ENCODE results near the gene LRRC3. TPM values are rescaled to one million over a fixed set of nuclear protein-coding genes. Genes with fewer than 3 reads are reported as not detected.

LRRC3 gene
- total and polyA plus RNA-seq, 2 of the 8 experiments (the other 6 are each of a cell fraction or from before 2014, with no cell fraction given): 3.1 to 5.4 TPM

DNA sequence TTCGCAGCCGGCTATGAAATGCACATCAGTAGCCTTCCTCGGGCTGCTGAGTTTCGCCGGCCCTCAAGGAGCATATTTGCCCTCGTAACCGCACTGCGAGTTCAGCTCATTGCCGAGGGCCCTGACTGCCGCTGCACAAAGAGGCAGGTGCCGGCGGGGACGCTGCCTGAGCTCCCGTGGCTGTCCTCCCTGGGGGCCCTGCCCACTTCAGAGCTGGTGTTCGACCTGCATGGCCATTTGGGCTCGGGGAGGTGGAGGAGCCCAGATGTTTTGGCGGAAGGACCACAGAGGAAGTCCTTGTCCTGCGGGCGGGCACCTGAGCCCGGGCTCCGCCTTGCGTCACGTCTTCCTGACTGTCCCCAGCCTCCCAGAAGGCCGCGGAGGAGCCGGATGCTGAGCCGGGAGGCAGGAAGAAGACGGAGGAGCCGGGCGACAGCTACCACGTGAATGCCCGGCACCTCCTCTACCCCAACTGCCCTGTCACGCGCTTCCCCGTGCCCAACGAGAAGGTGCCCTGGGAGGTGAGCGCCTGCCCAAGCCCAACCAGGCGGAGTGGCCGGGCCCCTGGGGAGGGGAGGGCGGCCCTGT lies 29.9 kb upstream of the LRRC3 start:
- no peaks in the 10 kb centered on the region for H3K79me2 ChIP-seq (ENCODE audit: control insufficient read depth in 1 of 2, insufficient read depth in 2 of 2, low read length in 2 of 2)
- no peak overlapping the region for H2BK5ac ChIP-seq (ENCODE audit: low read depth, low read length)
- no peak overlapping the region for H2BK15ac ChIP-seq (ENCODE audit: low read length)
- no peaks in the 10 kb centered on the region for H3K79me1 ChIP-seq (ENCODE audit: low read depth, low read length)
- H3K9me3 ChIP-seq (ENCODE audit: insufficient read depth in 2 of 2, low read depth in 1 of 2, low read length in 1 of 2): peaks cover 0 to 4% of the 10 kb centered on the region in 2 experiments; a peak in 1 of 4 replicates
- no peaks in the 10 kb centered on the region for H4K20me1 ChIP-seq (replicated peaks in 1 of 2; ENCODE audit: control insufficient read depth in 1 of 2, insufficient read depth in 2 of 2, low read length in 2 of 2)
- WGBS, 2 experiments (ENCODE audit: extremely low coverage in 1 of 2, insufficient coverage in 1 of 2, insufficient read length in 1 of 2, insufficient replicate concordance in 2 of 2, low coverage in 1 of 2, low lambda C conversion rate in 2 of 2, missing lambda C conversion rate in 1 of 2): 89% methylated on average over 26 of the region's 40 CpGs; no CpG with 5 or more reads in 1 of the 2 experiments
- H3K9ac ChIP-seq (replicated peaks in 1 of 4; ENCODE audit: extremely low read depth in 1 of 4, low read depth in 3 of 4, low read length in 3 of 4): no peak overlapping the region
- no peak overlapping the region for H3K18ac ChIP-seq (ENCODE audit: extremely low read depth, low read length)
- no peak overlapping the region for H3K56ac ChIP-seq (replicated peaks; ENCODE audit: insufficient read length, low read depth, low read length)
- no peak overlapping the region for H3K4ac ChIP-seq (replicated peaks; ENCODE audit: insufficient read length, low read depth, low read length)
- no peaks in the 10 kb centered on the region for H3K36me3 ChIP-seq (ENCODE audit: control insufficient read depth in 2 of 4, insufficient read depth in 4 of 4, low read length in 3 of 4)
- no peak for DNase-seq (ENCODE audit: low read depth in 1 of 2, low spot score in 2 of 2)
- H4K91ac ChIP-seq (replicated peaks; ENCODE audit: insufficient read length, low read length): no peak overlapping the region
- no peaks in the 10 kb centered on the region for H3K27me3 ChIP-seq (replicated peaks in 1 of 4; ENCODE audit: control insufficient read depth in 3 of 4, extremely low read depth in 1 of 4, insufficient read depth in 3 of 4, low read length in 3 of 4)
- no peak overlapping the region for H3K23ac ChIP-seq (ENCODE audit: insufficient read length)
- no peak overlapping the region for H4K5ac ChIP-seq (ENCODE audit: insufficient read length, low read depth, low read length)
- TF ChIP-seq SIRT6 (IDR thresholded peaks at IDR 0.05; ENCODE audit: low read length) (no peak), NRF1 (IDR thresholded peaks at IDR 0.05; ENCODE audit: low read depth, low read length) (no peak)
- H2BK20ac ChIP-seq (ENCODE audit: low read length): no peak overlapping the region
- ChIA-PET CTCF (ENCODE audit: partially characterized antibody) (interaction anchor here (1.2 to 1.3 kb wide), 2 partner anchors 30 to 47 kb away, joined by 3 to 5 read pairs; partner anchors contain the start of gene LRRC3), POLR2A (ENCODE audit: partially characterized antibody) (interaction anchor here (0.7 to 1.2 kb wide), 2 partner anchors 12 to 27 kb away, joined by 3 read pairs; no protein-coding TSS in a partner anchor)
- H4K8ac ChIP-seq (ENCODE audit: extremely low read depth, insufficient read depth, low read length): peak overlapping the region; percentile 46; the same call in 1 of the 2 replicates
- no peak overlapping the region for H3K14ac ChIP-seq (ENCODE audit: insufficient read length)
- no peak overlapping the region for H3K4me2 ChIP-seq (ENCODE audit: insufficient read depth in 1 of 2, low read depth in 2 of 2, low read length in 2 of 2)
- H3K27ac ChIP-seq (ENCODE audit: low read depth, low read length): no peak overlapping the region
- no peak overlapping the region for H2AK5ac ChIP-seq (ENCODE audit: low read depth, low read length)
- no peaks in the 10 kb centered on the region; a peak in 2 of 7 replicates for H3K4me1 ChIP-seq (replicated peaks in 1 of 4; ENCODE audit: control insufficient read depth in 3 of 4, insufficient read depth in 4 of 4, low read length in 3 of 4)
- H2BK120ac ChIP-seq (replicated peaks; ENCODE audit: low read depth, low read length): no peak overlapping the region
- no peaks in the 10 kb centered on the region for H3K23me2 ChIP-seq (ENCODE audit: low read depth, low read length)
- H2BK12ac ChIP-seq (ENCODE audit: low read depth, low read length): no peak overlapping the region
- FAIRE-seq: no peak
- no peak overlapping the region for H3K4me3 ChIP-seq (ENCODE audit: extremely low read depth in 1 of 4, insufficient read depth in 2 of 4, low read depth in 3 of 4, low read length in 4 of 4)
- H2AFZ ChIP-seq (ENCODE audit: low read length): no peak overlapping the region

All from H1 (cell line).